DMS53 treated with DMSO at 0.1 percent for 48 hours (cell line): ENCODE results near the gene FBN2.
A peak's percentile ranks its signal among the peaks of the same experiment; 100 is the strongest.
"Not testable (repeated sequence)": the region's sequence is repeated elsewhere in the genome, so short reads cannot be mapped to it uniquely, and the experiment has no call there.

Experiments
- DNase-seq: peaks from one replicate; lab custom pipeline; 2025; ENCODE audit not compliant: unreplicated experiment; lab: John Stamatoyannopoulos, UW

FBN2 gene

DNA sequence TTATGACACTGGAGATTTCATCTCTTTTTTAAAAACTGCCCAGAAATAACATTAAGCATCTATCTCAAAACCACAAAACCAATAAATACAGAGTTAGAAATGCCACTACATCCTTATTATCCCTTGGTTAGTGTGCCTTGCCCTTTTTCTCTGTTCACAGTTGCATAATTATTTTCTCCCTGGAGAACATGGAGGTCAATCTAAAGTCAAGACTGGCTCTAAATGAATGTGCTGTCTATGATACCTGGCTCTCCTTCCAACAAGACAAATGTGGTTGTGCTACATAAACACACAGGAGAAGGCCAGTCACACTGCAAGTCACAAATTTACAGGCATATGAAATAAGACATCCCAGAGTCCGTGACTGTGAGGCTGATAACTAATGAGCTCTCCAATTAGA is 2.8 kb downstream of the FBN2 start:
- no peak for DNase-seq

DNA sequence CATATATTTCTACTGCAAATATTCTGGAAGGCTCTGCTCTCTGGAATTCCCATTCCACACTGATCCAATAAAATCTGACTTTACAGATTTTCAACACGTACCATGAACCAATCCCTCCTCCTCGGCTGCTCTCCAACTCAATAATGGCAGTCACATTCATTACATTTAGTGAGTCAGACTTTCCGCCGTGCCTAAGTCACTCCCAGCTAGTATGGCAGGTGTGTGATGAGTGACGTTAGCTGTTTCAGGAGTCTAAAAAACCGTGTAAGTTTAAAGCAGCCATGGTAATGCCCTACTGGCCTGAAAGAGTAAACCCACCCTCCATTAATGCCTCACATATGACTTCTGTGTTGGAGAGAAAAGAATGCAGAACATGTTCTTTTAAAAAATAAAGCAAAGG is 3.3 kb downstream of the FBN2 start:
- DNase-seq, result no peak

DNA sequence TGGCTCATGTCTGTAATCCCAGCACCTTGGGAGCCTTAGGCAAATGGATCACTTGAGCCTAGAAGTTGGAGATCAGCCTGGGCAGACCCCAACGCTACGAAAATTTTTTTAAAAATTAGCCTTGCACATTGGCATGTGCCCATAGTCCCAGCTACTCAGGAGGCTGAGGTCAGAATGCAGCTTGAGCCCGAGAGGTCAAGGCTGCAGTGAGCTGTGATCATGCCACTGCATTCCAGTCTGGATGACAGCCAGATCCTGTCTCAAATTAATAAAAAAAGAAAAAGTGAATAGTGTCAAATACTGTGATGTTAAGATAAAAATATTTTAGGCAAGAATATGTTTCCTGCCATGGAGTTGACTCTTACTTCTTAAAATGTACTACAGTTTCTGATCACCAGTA is 5.3 kb downstream of the FBN2 start:
- DNase-seq, result no peak

DNA sequence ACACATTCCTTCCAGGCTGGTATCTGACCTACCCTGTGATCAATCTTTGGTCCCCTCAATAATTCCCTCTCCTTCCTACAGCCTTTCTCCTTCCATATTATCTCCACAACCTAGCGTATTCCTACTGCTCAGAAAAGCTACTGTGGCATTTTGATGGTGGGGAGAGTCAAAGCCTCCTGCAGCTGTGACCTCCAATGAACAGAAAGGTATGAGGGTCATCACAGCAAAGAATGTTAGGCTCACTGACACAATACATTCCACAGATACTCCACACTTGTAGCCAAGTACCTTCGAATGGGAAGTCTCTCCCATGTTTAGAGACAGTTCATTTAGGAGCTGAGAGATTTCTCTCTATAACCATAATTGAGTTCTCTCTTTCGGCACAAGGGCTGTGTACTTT is 5.9 kb downstream of the FBN2 start:
- no peak for DNase-seq

DNA sequence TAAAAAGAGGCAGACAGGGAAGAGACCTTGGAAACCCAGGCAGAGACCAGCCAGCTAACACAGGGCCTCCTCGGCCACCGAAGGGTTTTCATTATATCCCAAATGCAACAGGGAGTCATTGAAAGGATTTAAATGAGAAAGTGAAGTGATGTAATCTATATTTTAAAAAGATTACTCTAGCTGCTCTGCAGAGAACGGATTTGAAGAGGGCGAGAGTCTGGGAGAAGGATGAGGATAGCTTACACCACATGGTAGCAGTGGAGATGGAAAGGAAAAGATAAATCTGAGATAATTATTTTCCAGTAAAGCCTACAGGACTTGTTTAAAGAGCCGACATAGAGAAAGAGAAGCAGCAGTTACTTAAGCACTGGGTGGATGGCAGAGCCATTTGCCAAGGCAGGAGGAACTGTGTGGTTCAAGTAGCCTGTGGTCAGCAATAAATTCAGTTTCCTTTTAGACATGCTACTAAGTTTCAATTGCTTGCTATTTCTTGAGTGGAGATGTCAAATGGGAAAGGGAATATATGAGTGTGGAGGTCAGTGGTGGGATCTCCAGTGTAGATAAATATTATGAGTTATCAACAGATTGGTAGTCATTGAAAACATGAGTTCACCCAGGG is 9.3 kb downstream of the FBN2 start:
- no peak for DNase-seq

DNA sequence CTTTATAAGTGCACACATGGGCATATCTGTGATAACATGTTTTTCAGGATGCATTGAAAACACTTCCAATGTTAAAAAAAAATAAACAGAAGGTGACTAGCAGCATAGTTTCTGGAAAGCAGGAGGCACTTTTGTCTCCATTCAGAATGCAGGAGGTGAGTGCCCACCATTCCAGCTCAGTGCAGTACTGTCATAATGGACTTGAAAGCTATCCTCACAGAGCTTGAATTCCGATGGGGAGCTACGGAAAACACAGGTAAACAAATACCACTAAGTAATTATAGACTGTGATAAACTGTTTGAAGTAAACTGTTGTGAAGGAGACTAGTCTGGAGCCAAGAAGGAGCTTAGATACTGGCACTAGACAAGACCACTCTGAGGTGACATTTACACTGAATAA is 9.9 kb downstream of the FBN2 start:
- no peak for DNase-seq

DNA sequence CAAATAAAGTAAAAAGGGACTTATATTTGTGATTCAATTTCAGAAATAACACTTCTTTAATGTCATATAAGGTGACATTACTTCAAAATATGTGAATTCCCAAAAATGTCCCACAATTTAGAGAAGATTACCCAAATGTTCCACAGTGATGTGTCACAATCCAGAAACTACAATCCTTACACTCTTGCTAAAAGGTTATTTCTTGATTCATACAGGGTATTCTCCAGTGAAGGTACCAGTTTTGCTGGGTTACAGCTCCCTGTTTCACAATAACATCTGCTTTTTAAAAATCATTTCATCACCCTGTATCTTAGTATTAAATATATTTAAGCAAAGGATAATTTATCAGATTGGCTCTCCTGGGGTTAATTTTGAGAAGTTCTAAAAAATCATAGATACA is 11.0 kb downstream of the FBN2 start:
- DNase-seq, result no peak

DNA sequence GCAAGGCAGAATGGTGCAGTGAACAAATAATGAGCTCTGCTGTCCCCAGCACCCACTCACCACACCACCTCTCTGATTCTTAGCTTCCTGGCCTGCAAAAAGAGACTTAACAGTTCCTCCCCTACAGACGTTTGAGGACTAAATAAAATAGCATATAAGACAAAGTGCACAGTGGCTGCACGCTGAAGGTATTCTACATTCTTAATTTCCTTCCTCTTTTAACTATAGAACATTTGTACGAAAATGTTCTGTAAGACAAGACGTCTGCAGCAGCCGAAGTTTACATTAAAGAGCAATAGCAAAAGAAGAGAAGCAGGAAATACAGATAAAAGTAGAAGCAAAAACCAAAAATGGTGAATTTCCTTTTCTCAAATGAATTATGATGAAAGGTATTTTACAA is 15.7 kb downstream of the FBN2 start:
- no peak for DNase-seq

DNA sequence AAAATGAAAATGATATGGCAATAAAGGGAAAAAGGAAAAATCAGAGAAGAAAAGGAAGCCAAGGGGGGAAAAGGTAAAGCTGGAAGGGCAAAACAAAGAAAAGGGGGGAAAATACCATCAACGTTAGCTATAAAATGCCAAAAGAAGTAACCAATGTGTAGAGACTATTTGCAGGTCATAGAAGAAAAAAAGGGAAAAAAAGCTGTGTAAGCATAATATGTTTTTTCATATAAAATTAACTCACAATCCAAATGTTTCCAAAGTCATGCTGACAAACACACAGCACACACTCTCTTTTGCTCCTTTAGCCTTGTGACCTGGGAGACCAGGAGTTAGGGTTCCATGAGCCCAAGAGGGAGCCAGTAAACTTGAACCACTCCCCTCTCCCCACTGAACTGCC is 18.2 kb downstream of the FBN2 start:
- DNase-seq, result no peak

DNA sequence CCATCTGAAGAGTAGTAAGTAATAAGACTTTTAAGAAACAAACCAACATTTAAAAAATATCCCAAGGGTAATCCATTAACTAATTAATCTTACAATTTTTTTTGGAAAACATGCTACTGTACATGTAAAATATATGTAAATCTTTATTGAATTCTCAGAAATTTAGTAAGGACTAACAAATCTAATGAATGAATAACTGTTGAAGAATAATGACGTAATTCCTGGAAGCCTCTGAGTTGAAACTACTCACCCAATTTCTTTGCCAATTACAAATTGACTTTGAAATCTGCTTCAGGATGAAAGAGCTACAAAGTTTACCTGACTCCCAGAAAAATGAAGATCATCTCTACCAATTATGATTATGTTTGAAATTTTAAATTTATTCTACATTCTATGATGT is 21.1 kb downstream of the FBN2 start:
- no peak for DNase-seq

DNA sequence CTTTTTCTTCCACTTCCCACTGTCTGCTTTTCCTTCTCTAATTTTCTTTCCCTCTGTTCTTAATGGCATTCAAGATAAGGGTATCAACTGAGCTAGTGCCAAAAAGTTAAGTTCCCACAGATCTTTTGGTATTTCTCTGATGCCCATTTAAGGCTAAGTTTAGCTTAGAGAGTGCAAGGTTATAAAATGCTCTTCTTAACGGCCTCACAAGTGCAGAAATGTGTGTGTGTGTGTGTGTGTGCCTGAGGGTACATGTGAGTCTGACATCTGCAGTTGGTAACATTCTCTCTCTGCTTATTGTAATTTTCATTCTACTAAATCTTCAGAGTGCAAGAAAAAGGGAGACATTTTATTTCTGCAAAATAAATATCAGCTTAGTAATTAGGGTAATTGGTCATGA is 24.2 kb downstream of the FBN2 start:
- DNase-seq, result no peak

DNA sequence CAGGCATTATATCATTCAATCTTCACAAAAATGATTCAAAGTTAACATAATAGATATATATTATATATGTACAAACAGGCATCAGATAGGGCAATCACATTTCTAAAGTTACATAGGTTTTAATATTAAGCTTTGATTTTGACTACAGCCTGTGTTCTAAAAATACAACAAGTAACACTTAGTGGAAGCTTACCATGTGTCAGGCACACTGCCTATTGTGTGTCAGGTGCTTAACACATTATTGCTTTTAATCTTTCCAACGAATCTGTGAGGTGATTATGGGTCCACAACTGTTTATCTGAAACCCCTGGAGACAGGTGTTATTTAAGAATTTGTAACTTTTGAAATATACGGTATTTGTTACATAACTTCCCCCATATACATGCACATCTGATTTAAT is 25.2 kb downstream of the FBN2 start:
- no peak for DNase-seq

DNA sequence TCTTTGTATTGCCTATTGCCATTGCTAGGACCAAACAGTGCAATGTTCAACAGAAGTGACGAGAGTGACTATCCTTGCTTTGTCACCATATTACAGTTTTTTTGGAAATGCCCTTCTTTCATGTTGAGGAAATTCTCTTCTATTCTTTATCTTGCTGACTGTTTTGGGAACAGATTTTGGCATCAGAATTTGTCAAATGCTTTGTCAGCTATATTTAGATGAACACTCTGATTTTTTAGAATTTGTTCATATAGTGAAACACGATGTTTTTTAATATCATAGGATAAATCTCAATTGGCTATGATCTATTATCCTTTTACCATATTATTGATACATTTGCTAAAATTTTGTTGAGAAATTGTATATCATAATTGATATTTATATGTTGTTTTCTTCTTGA is 31.4 kb downstream of the FBN2 start:
- DNase-seq, result no peak

DNA sequence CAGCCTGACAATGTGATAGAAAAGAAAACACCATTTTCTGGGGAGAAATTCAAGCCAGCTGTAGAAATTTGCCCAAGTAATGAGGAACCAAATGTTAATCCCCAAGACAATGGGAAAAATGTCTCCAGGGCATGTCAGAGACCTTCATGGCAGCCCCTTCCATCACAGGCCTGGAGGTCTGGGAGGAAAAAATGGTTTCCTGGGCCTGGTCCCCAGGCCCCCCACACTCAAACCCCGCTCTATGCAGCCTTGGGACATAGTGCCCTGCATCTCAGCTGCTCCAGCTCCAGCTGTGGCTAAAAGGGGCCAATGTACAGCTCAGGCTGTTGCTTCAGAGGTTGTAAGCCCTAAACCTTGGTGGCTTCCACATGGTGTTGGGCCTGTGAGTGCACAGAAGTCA is 34.3 kb downstream of the FBN2 start:
- not testable (repeated sequence) for DNase-seq

DNA sequence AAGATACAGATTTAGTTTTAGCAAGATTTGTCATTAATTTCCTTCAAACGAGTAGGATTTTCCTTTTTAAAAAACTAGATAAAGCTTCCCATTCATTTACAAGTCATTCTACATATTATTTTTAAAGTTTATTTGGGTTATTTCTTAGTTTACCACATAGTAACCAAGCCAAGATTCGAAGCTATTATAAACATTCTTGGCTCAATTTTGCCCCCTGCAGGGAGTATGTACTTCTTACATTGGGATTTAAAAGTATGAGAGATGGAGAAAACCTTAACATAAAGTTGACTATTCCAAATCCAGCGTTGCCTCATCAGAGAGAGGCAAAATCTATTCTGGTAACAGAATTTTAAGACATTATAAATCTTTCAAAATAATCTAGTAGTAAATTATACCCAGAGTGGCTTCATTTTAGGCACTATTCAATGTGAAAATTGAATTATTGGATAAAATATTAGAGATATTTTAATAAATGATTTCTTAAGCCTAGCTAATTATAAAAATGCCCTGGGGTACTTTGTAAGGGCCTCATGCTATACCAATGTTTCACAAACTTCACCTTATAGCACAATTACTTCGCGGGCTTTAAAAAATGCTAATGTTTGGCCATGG is 39.1 kb downstream of the FBN2 start:
- DNase-seq, result peak; percentile 42

DNA sequence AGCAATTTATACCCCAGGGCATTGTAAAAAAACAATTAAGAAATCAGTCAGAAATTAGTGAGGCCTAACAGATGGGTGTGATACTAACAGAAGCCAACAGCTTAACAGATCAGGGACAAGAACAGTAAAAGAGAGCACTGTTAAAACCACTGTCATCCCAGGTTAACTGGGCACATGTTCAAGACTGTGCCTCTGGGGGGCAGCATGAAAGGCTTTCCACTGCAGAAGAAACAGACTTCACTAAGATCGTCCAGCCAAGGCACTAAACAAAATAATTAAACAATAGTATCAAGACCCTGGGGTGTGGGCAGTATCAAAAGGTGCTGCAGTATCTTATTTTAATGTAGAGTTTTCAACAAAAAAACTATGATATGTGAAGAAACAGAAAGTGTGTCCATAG is 43.5 kb downstream of the FBN2 start:
- no peak for DNase-seq

DNA sequence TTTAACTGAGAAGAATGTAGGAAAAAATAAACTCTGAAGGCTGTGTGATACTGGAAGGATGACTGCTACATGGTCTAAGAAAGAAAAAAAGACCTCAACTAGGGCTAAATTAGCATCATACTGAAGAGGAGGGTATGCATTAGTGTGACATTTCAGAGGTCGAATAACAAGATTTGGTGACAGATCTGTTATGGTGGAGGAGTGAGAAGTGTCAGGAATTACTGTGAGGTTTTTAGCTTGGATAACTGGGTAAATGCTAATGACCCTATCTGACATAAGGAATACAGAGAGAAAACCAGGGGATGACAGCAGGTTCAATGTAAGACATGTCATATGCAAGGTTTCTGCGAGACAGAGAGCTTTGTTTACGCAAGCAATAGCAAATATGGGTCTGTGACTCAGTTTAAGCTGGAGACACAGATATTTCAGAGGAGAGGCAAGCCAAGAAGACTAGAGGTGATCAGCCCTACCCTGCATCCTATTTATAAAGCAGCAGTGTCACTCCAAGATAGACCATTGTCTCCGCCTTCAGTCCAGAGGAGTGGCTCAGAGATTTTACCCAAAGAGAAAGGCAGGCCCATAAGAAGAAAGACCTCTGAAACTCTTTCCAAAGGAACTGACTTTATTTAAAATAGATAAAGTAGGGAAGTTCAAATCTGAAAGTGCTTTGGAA is 44.3 kb downstream of the FBN2 start:
- DNase-seq, result no peak

DNA sequence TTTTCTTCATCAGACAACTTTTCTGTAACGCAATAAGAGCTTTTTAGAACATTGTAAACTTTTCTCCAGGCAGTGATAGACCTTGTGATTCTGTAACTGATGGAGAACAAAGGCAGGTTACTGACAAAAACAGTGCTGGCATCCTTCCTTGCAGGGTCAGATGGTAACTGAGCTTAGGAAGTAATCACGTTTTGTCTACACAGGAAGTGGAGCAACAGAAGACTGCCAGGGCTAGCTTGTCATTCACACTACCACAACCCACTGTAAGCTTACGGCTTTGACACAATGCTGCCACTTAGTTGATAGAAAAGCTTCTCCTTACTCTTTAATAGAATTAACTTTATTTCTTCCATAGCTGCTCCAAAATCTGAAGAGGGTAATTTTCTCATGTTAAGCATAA is 46.8 kb downstream of the FBN2 start:
- no peak for DNase-seq

DNA sequence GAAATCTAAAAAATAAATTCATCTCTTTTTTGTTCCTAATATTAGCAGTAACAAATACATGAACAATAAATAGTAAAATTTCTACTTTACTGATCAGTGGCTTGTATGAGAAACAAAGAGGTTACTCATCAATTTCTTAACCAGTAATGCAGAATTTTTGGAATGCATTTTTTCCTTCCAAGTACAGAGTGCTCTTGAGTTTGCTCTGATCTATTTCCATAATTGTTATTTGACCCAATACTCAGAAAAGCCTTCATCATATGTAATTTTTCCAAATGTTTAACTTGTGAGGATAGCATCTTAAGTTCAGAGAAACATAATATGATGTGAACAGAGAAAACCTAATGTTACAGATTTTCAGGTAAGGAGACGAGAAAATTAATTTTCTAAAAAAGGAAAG is 47.3 kb downstream of the FBN2 start:
- no peak for DNase-seq

DNA sequence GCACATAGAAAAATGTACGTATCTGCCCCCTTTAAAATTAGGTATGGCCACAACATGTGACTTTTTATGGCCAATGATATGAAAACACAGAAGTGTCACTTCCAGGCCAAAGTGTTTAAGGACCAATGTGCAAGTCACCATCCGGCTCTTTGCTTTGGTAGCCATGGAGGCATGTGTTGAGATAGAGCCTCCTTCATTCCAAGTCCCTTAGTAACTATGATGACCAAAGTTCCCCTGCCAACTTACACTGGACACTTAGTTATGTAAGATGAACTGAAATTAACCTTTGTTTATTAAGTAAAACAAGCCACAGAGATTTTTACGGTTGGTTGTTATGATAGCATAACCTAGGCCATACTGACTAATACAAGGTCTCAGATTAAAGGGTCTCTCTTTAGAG is 51.0 kb downstream of the FBN2 start:
- DNase-seq, result no peak

DNA sequence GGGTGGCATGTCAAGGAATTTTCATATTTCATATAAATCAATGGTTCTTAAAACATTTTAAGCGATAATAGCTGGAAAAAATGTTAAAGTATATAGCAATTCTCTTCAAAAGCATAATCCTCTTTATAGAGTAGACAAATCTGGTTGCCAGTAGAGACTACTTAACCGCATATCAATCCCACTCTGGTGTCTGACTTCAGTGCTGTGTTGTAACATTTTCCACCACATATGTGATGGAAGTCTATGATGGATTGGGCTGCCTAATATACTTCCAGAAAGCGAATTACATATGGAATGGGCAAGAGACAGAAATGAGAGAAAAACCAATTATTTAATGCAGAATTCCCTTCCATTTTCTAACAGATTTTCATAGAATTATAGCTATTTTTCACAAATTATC is 54.3 kb downstream of the FBN2 start:
- DNase-seq, result no peak

DNA sequence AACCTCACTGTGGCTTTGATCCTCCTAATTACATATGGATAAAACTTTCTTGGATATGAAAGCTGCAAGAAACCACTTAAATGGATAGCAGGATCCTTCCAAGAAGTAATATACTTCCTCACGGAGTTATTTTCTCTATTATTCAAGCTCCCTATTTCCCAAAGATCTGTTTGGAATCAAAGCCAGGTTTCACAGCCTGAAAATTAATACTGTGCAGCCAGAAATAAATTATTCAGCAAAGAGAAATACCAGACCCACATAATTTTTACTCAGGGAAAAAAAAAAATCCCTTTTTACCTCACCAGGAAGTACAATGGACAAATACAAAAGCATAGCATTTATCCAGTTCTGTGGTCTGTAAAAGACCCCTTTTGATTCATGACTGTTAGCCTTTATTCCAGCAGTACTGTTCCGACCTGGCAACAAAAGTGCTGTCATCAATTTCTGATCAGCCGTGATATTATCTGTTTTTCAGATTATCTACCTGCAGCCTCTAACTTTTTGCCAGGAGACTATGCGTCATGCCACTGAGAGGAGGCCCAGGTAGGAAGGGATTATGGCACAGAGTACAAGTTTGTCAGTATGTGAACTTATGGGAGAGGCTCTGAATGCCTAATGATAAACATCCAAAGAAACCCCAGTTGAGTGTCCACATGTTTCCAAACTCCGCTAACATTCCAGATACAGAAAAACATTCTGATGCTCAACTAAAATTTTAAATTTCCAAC is 57.0 kb downstream of the FBN2 start:
- no peak for DNase-seq
